Adrenal gland (tissue), 19 donors: ENCODE results near the gene GALNT16. TPM values are rescaled to one million over a fixed set of nuclear protein-coding genes. Genes with fewer than 3 reads are reported as not detected.
A peak's percentile ranks its signal among the peaks of the same experiment; 100 is the strongest.
"Not testable (repeated sequence)": the region's sequence is repeated elsewhere in the genome, so short reads cannot be mapped to it uniquely, and the experiment has no call there.

ENCODE experiments used
- DNase-seq, 7 donors: peaks; one replicate each; pipeline ENCODE4 v3.0.0-alpha.2; 2019 to 2020
- H3K27ac ChIP-seq, 5 donors: fragments of 200-600 bp; sonication (generic) in 4 of 5; 1 replicate in 3 of 5; 2 replicates in 2 of 5; pipeline versions ENCODE4 v1.5.1 to v1.8.0; 2016 to 2020; ENCODE audit warnings: mild to moderate bottlenecking in 1 of 5
- H3K27me3 ChIP-seq: fragments of 200-600 bp; 2 replicates; pipeline ENCODE4 v1.8.0; 2021
- H3K36me3 ChIP-seq, 2 donors: fragments of 200-600 bp; replicated peaks in 1 of 2; 1 replicate in 1 of 2; 2 replicates in 1 of 2; pipeline versions ENCODE4 v1.5.1 to v1.8.0; 2018 to 2022
- H3K4me1 ChIP-seq, 2 donors: fragments of 200-600 bp; replicated peaks in 1 of 2; 1 replicate in 1 of 2; 2 replicates in 1 of 2; pipeline versions ENCODE4 v1.5.1 to v1.8.0; 2018 to 2021
- H3K4me3 ChIP-seq, 4 donors: fragments of 200-600 bp; sonication (generic) in 3 of 4; one replicate each; pipeline ENCODE4 v1.5.1; 2016 to 2018
- H3K9me3 ChIP-seq, 3 donors: fragments of 200-600 bp; sonication (generic) in 1 of 3; replicated peaks in 1 of 3; 1 replicate in 2 of 3; 2 replicates in 1 of 3; pipeline versions ENCODE4 v1.5.1 to v1.8.0; 2016 to 2021
- POLR2A ChIP-seq, 2 donors: fragments of 450-650 bp; IDR thresholded peaks; one replicate each; pipeline ENCODE4 v1.6.1; 2017; ENCODE audit warnings: antibody characterized with exemption in 2 of 2, mild to moderate bottlenecking in 2 of 2, moderate library complexity in 1 of 2
- WGBS, 4 donors: extraction: QIAGEN DNeasy Blood & Tissue Kit in 2 of 4; methylation state at CpG; one replicate each; pipeline versions ENCODE4 v1.1.5 to v1.1.7; 2013 to 2017; 5-methylcytosine and 5-hydroxymethylcytosine counted together
- intact Hi-C, 2 donors: fragments of 100-400 bp; cut with DNase I; formaldehyde crosslinking; loops; one replicate each; pipeline versions ENCODE4 v1.14.1 to v1.15.0; 2022 to 2023
- long read RNA-seq, 10 donors: library from polyadenylated mRNA in 3 of 10; unstranded in 2 of 10; stranded (forward) in 1 of 10; transcript quantifications; one replicate each; pipeline ENCODE4 v2.0.0 and lab custom pipeline, GENCODE V29; 2021 to 2026
- polyA plus RNA-seq, 3 donors: library from polyadenylated mRNA; stranded (reverse); fragments of 200-250 nt in 2 of 3; fragments of 350-450 nt in 1 of 3; fragmentation: Illumina TruSeq in 1 of 3; extraction: RNeasy Lipid Tissue Mini Kit (QIAGEN cat#74804) in 1 of 3; gene quantifications; one replicate each; pipeline ENCODE4 v1.2.3, GENCODE V29; 2013 to 2014
- total RNA-seq, 9 donors: library from RNA; depleted of rRNA in 4 of 9; stranded (reverse); fragments of >200 nt in 4 of 9; fragments of 120-200 nt in 1 of 9; fragmentation: NEBNext Ultra II Directional in 1 of 9; extraction: Animal tissue kit (Norgen Biotek cat#: 25700) in 1 of 9; gene quantifications; one replicate each; pipeline versions ENCODE4 v1.1.0 to v1.2.4, GENCODE V29; 2013 to 2023
- TF ChIP-seq, protein P1 (sequence below), 6 experiments: fragments of 450-650 bp in 4 of 6; fragments of 200-600 bp in 2 of 6; sonication (generic) in 1 of 6; IDR thresholded peaks; 1 replicate in 5 of 6; 2 replicates in 1 of 6; pipeline versions ENCODE4 v1.5.1 to v1.8.0; 2016 to 2021; ENCODE audit warnings: antibody characterized with exemption in 6 of 6, mild to moderate bottlenecking in 2 of 6, moderate library complexity in 1 of 6
- donor health status: healthy with polysubstance abuse.
- donor health status: Bipolar disorder and iron deficiency.
- donor health status: DM: yes; HTN: yes; CAD: no.
- donor health status: DM: no; HTN: no; CAD: no.
- donor health status: DM: no; HTN: no; CAD: no.
- donor health status: DM: yes; HTN: yes; CAD: no.

The GALNT16 gene
- total RNA-seq: 10 to 100 TPM in 8 of 9 donors, 1 to 10 TPM in 1; 7.4 to 38.1 (median 22.5) TPM
- 10 to 100 TPM in 1 of 3 donors, 1 to 10 TPM in 2; 7.7 to 16.3 (median 8.4) TPM for polyA plus RNA-seq
- long read RNA-seq, donor 1, partial matches to known transcripts: 0 of 2 reads
- long read RNA-seq, donor 1, other reads (novel, unspliced or antisense): 0 of 2 reads
- long read RNA-seq, donor 2: 0 reads
- long read RNA-seq, donor 3, partial matches to known transcripts: 0 of 2 reads
- long read RNA-seq, donor 3, other reads (novel, unspliced or antisense): 0 of 2 reads
- long read RNA-seq, donor 4, full-length matches to known transcripts: 2 of 6 reads
- long read RNA-seq, donor 4, partial matches to known transcripts: 1 of 6 reads
- long read RNA-seq, donor 4, other reads (novel, unspliced or antisense): 3 of 6 reads
- long read RNA-seq, donor 5, full-length matches to known transcripts: 53 of 59 reads
- long read RNA-seq, donor 5, partial matches to known transcripts: 3 of 59 reads
- long read RNA-seq, donor 5, other reads (novel, unspliced or antisense): 3 of 59 reads
- long read RNA-seq, donor 6, full-length matches to known transcripts: 3 of 6 reads
- long read RNA-seq, donor 6, partial matches to known transcripts: 0 of 6 reads
- long read RNA-seq, donor 6, other reads (novel, unspliced or antisense): 3 of 6 reads
- long read RNA-seq, donor 7, partial matches to known transcripts: 0 of 1 reads
- long read RNA-seq, donor 7, other reads (novel, unspliced or antisense): 0 of 1 reads
- long read RNA-seq, donor 8, partial matches to known transcripts: 0 of 1 reads
- long read RNA-seq, donor 8, other reads (novel, unspliced or antisense): 0 of 1 reads
- long read RNA-seq, donor 9, full-length matches to known transcripts: 2 of 2 reads
- long read RNA-seq, donor 9, partial matches to known transcripts: 0 of 2 reads
- long read RNA-seq, donor 9, other reads (novel, unspliced or antisense): 0 of 2 reads
- long read RNA-seq, donor 10, partial matches to known transcripts: 0 of 1 reads
- long read RNA-seq, donor 10, other reads (novel, unspliced or antisense): 0 of 1 reads

DNA sequence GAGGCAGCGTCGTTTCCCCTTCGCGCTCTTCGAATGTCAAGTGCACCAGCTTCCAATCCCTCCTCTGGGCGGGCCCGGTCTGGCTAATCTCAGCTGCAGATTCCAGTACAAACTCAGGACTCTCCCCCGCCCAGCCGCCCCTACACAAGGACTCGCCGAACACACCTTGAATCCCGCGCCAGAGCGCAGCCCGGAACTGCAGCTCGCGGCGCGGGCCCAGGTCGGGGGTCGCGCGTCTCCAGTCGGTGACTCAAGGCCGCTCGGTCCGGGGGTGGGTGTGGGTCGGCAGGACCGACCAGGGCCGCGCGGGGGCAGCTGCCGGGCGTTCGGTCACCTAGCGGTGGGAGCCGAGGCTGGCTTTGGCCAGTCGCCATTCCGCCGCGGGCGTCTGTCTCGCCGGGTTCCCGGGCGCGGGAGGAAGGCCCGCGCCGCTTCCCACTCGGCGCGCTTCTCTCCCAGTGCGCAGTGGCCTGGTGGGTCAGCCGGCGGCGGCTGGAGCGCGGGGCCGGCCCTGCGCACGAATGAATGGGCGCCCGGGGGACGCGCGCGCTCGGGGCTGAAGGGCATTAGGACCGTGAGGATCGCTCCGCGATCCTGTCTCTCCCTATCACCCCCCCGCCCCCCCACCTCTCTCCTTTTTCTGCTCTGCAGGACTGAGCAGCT, at the start of gene GALNT16:
Gene GALNT16, plus strand, starts transcription at position 632 of the 663 bp plus-strand sequence. CDS start 133 bp downstream, outside the sequence.
- 1 to 2% (median 1%) methylated on average over 48 to 74 of the region's 74 CpGs; no CpG with 5 or more reads in 1 of the 4 donors for WGBS, 4 donors
- no peak for TF ChIP-seq POLR2A (IDR thresholded peaks at IDR 0.05)
- TF ChIP-seq, protein P1, sequence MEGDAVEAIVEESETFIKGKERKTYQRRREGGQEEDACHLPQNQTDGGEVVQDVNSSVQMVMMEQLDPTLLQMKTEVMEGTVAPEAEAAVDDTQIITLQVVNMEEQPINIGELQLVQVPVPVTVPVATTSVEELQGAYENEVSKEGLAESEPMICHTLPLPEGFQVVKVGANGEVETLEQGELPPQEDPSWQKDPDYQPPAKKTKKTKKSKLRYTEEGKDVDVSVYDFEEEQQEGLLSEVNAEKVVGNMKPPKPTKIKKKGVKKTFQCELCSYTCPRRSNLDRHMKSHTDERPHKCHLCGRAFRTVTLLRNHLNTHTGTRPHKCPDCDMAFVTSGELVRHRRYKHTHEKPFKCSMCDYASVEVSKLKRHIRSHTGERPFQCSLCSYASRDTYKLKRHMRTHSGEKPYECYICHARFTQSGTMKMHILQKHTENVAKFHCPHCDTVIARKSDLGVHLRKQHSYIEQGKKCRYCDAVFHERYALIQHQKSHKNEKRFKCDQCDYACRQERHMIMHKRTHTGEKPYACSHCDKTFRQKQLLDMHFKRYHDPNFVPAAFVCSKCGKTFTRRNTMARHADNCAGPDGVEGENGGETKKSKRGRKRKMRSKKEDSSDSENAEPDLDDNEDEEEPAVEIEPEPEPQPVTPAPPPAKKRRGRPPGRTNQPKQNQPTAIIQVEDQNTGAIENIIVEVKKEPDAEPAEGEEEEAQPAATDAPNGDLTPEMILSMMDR (IDR thresholded peaks at IDR 0.05): peak in 5 of 6 experiments; percentile 8 to 40 (median 29)
- intact Hi-C loops: no loop called here
- DNase-seq: peak in 6 of 7 donors; percentile 36 to 57 (median 37)
- Histone ChIP-seq H3K4me1 (peaks cover 12 to 37% of the 10 kb centered on the region in 2 donors), H3K27me3 (no peaks in the 10 kb centered on the region), H3K4me3 (peak within 1 kb of the TSS in 3 of 4 donors; percentile 54 to 68 (median 64)), H3K27ac (peak within 1 kb of the TSS in 1 of 5 donors; percentile 60), H3K9me3 (no peaks in the 10 kb centered on the region), H3K36me3 (no peaks in the 10 kb centered on the region)

DNA sequence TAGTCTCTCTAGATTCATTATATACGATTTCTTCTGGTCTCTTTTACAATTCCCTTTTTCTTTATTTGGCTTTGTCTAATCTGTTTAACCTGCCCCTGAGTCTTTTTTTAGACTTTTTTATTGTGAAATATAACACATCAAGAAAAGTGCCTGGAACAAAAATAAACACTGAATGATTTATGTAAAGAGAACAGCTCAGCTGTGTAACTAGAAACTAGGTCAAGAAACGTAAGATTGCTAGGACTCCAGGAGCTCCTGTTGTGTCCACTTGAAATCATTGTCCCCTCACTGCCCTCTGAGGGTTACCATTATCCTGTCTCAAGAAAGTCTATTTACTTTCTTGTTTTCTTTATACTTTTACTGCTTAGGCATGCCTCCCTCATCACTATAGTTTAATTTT, 45.6 kb upstream of the GALNT16 start:
- H3K4me3 ChIP-seq: no peak overlapping the region
- TF ChIP-seq POLR2A (IDR thresholded peaks at IDR 0.05): no peak
- TF ChIP-seq, protein P1 (IDR thresholded peaks at IDR 0.05): no peak
- WGBS, 4 donors: 40 to 46% (median 43%) methylated on average over 2 of the region's 2 CpGs
- H3K36me3 ChIP-seq: no peaks in the 10 kb centered on the region
- H3K9me3 ChIP-seq: no peaks in the 10 kb centered on the region
- no peak overlapping the region for H3K27ac ChIP-seq
- no peaks in the 10 kb centered on the region for H3K27me3 ChIP-seq
- no peak for DNase-seq
- H3K4me1 ChIP-seq: peaks cover 0 to 8% of the 10 kb centered on the region in 2 donors
- intact Hi-C loops: no loop called here

DNA sequence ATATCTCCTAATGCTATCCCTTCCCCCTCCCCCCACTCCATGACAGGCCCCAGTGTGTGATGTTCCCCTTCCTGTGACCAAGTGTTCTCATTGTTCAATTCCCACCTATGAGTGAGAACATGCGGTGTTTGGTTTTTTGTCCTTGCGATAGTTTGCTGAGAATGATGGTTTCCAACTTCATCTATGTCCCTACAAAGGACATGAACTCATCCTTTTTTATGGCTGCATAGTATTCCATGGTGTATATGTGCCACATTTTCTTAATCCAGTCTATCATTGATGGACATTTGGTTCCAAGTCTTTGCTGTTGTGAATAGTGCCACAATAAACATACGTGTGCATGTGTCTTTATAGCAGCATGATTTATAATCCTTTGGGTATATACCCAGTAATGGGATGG, 42.3 kb upstream of the GALNT16 start:
- WGBS, 4 donors: 97 to 100% (median 100%) methylated on average over 2 to 3 of the region's 3 CpGs
- DNase-seq, H3K9me3 ChIP-seq, H3K27ac ChIP-seq, intact Hi-C loops, H3K36me3 ChIP-seq, H3K27me3 ChIP-seq, H3K4me1 ChIP-seq, H3K4me3 ChIP-seq: not testable (repeated sequence)

DNA sequence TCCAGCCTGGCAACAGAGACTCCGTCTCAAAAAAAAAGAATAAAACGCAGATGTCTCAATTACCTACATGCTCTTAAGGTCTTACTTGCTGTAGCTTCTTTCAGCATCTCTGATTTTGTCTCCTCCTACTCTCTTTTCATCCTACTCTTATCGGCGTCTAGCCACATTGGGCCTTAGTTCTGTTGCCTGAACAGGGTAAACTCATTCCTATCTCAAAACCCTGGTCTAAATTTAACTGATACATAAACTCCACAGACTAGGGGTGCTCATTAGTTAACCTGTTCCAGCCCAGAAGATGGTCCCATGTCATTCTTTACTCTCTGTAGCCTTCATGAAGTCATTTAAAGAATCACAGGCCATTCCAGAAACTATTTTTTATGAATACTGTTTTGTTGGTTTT, 35.0 kb upstream of the GALNT16 start:
- Histone ChIP-seq H3K4me1 (peaks cover 10 to 13% of the 10 kb centered on the region in 2 donors), H3K27me3 (no peaks in the 10 kb centered on the region), H3K27ac (no peak overlapping the region), H3K9me3 (no peaks in the 10 kb centered on the region), H3K36me3 (peaks cover 0 to 7% of the 10 kb centered on the region in 2 donors), H3K4me3 (no peak overlapping the region)
- WGBS, 4 donors: 90 to 97% (median 94%) methylated on average over 4 of the region's 4 CpGs
- TF ChIP-seq, protein P1 (IDR thresholded peaks at IDR 0.05): no peak
- TF ChIP-seq POLR2A (IDR thresholded peaks at IDR 0.05): no peak
- DNase-seq: no peak
- intact Hi-C loops: no loop called here
